ENCODE measurements around the gene KLHL7. TPM values are rescaled to one million over a fixed set of nuclear protein-coding genes. Genes with fewer than 3 reads are reported as not detected.

The KLHL7 gene
- total and polyA plus RNA-seq, 9 donors: 23.1 to 38.3 (median 30.7) TPM

GRCh38 chr7:23100697-23101096, 4.9 kb upstream of the KLHL7 start:
- no peaks in the 10 kb centered on the region for H3K36me3 ChIP-seq
- no peaks in the 10 kb centered on the region for H3K9me3 ChIP-seq
- TF ChIP-seq CTCF (IDR thresholded peaks at IDR 0.05): no peak
- TF ChIP-seq POLR2A (IDR thresholded peaks at IDR 0.05): no peak
- TF ChIP-seq EP300 (IDR thresholded peaks at IDR 0.05): no peak
- H3K27me3 ChIP-seq: no peaks in the 10 kb centered on the region
- H3K4me3 ChIP-seq: no peak overlapping the region
- intact Hi-C loops (cut with DNase I): no loop called here
- no peaks in the 10 kb centered on the region for H3K4me1 ChIP-seq (ENCODE audit: insufficient read depth)
- H3K27ac ChIP-seq: no peak overlapping the region
- WGBS, 3 donors: 43 to 69% (median 50%) methylated on average over 2 of the region's 2 CpGs
- DNase-seq: no peak

GRCh38 chr7:23105086-23105643, 420 bp upstream of the KLHL7 start:
- no peak for DNase-seq
- H3K4me3 ChIP-seq: peak overlapping the region; percentile 74
- intact Hi-C loops (cut with DNase I): loop anchor here in 1 of 4 donors (5.0 kb wide), 1 partner anchor 77 kb away; the partner anchor contains the start of gene NUP42
- TF ChIP-seq CTCF (IDR thresholded peaks at IDR 0.05): no peak
- H3K27me3 ChIP-seq: no peaks in the 10 kb centered on the region
- H3K27ac ChIP-seq: peak overlapping the region in 1 of 2 donors; percentile 87
- H3K9me3 ChIP-seq: no peaks in the 10 kb centered on the region
- H3K36me3 ChIP-seq: no peaks in the 10 kb centered on the region
- WGBS, 3 donors: 0 to 1% (median 1%) methylated on average over 19 of the region's 19 CpGs
- peaks cover 4% of the 10 kb centered on the region for H3K4me1 ChIP-seq (ENCODE audit: insufficient read depth)

- Histone ChIP-seq H3K4me1 (ENCODE audit: insufficient read depth) (peaks cover 5% of the 10 kb centered on the region), H3K9me3 (no peaks in the 10 kb centered on the region), H3K27me3 (no peaks in the 10 kb centered on the region), H3K27ac (peak overlapping the region; percentile 69 to 87), H3K36me3 (no peaks in the 10 kb centered on the region), H3K4me3 (peak overlapping the region; percentile 74)
- DNase-seq: peak; percentile 39 to 57 (median 54)
- intact Hi-C loops (cut with DNase I): loop anchor here in 1 of 4 donors (5.0 kb wide), 1 partner anchor 76 kb away; the partner anchor contains the start of gene NUP42
- 0 to 1% (median 0%) methylated on average over 43 to 46 of the region's 46 CpGs for WGBS, 3 donors
- TF ChIP-seq CTCF (IDR thresholded peaks at IDR 0.05) (no peak), EP300 (IDR thresholded peaks at IDR 0.05) (no peak), POLR2A (IDR thresholded peaks at IDR 0.05) (no peak)
Measured at GRCh38 chr7:23106057-23106822, 655 bp downstream of the KLHL7 start.

GRCh38 chr7:23106823-23107663, 1.5 kb downstream of the KLHL7 start:
- intact Hi-C loops (cut with DNase I): loop anchor here in 1 of 4 donors (5.0 kb wide), 1 partner anchor 75 kb away; the partner anchor contains the start of gene NUP42
- H3K9me3 ChIP-seq: no peaks in the 10 kb centered on the region
- H3K27me3 ChIP-seq: no peaks in the 10 kb centered on the region
- H3K36me3 ChIP-seq: no peaks in the 10 kb centered on the region
- TF ChIP-seq EP300 (IDR thresholded peaks at IDR 0.05): no peak
- TF ChIP-seq POLR2A (IDR thresholded peaks at IDR 0.05): no peak
- no peak for TF ChIP-seq CTCF (IDR thresholded peaks at IDR 0.05)
- DNase-seq: no peak
- H3K4me3 ChIP-seq: peak overlapping the region; percentile 74
- H3K4me1 ChIP-seq (ENCODE audit: insufficient read depth): peaks cover 5% of the 10 kb centered on the region
- H3K27ac ChIP-seq: no peak overlapping the region
- 7 to 16% (median 11%) methylated on average over 9 of the region's 9 CpGs for WGBS, 3 donors
